Stimulated activated naive B cell treated with anti-CD40 and anti-IgM and Interleukin-4, amounts not matched to agents 10 μg/mL and 1 μg/mL and 100 μg/mL, for 72 hours (primary cell): ENCODE results near the gene SSBP3.
"Not testable (repeated sequence)": the region's sequence is repeated elsewhere in the genome, so short reads cannot be mapped to it uniquely, and the experiment has no call there.

Source experiments
- ATAC-seq, 2 donors: fragments of 150-1000 bp; cut with Tn5 transposase; replicated peaks; 2 replicates each; pipeline ENCODE4 v1.10.0; 2021; ENCODE audit warnings: moderate library complexity in 1 of 2
- DNase-seq: peaks from one replicate; pipeline ENCODE4 v3.0.0; 2021
- H3K27ac Mint-ChIP-seq: one replicate; pipeline ENCODE4 v1.8.0; 2022; ENCODE audit warnings: mild to moderate bottlenecking, mixed read lengths
- H3K27me3 Mint-ChIP-seq, 2 donors: one replicate each; pipeline ENCODE4 v1.8.0; 2022; ENCODE audit warnings: mixed read lengths in 2 of 2
- H3K36me3 Mint-ChIP-seq, 2 donors: one replicate each; pipeline ENCODE4 v1.8.0; 2022; ENCODE audit warnings: mixed read lengths in 2 of 2, mild to moderate bottlenecking in 1 of 2
- H3K4me1 Mint-ChIP-seq, 2 donors: one replicate each; pipeline ENCODE4 v1.8.0; 2022; ENCODE audit warnings: mixed read lengths in 2 of 2, mild to moderate bottlenecking in 1 of 2
- H3K4me3 Mint-ChIP-seq, 2 donors: one replicate each; pipeline ENCODE4 v1.8.0; 2022; ENCODE audit warnings: mild to moderate bottlenecking in 2 of 2, mixed read lengths in 2 of 2, moderate library complexity in 1 of 2
- H3K9me3 Mint-ChIP-seq, 2 donors: one replicate each; pipeline ENCODE4 v1.8.0; 2022; ENCODE audit warnings: mixed read lengths in 2 of 2, mild to moderate bottlenecking in 1 of 2

SSBP3 gene

GRCh38 chr1:54406339-54407153 lies at the start of gene SSBP3:
SSBP3 (minus strand) TSS chr1:54406394.
- peak; percentile 89 to 93 for ATAC-seq
- DNase-seq, result peak; percentile 93
- H3K27me3 Mint-ChIP-seq, result no peaks in the 10 kb centered on the region
- H3K9me3 Mint-ChIP-seq, result no peaks in the 10 kb centered on the region
- peaks cover 0 to 6% of the 10 kb centered on the region in 2 donors for H3K36me3 Mint-ChIP-seq
- H3K4me1 Mint-ChIP-seq, result peaks cover 37 to 56% of the 10 kb centered on the region in 2 donors
- peak within 1 kb of the TSS; percentile 87 to 89 for H3K4me3 Mint-ChIP-seq
- peak within 1 kb of the TSS; percentile 92 for H3K27ac Mint-ChIP-seq

- Mint-ChIP-seq H3K36me3 (peaks cover 1 to 5% of the 10 kb centered on the region in 2 donors), H3K9me3 (peaks cover 5 to 15% of the 10 kb centered on the region in 2 donors), H3K4me1 (no peaks in the 10 kb centered on the region), H3K27ac (peak overlapping the region; percentile 52), H3K4me3 (no peak overlapping the region), H3K27me3 (peaks cover 32 to 38% of the 10 kb centered on the region in 2 donors)
- ATAC-seq, result no peak
- DNase-seq, result no peak
Measured at GRCh38 chr1:54453509-54453908, 47.3 kb upstream of the SSBP3 start.

- no peak overlapping the region for H3K27ac Mint-ChIP-seq
- no peak for DNase-seq
- H3K9me3 Mint-ChIP-seq, result peaks cover 5 to 15% of the 10 kb centered on the region in 2 donors
- ATAC-seq, result no peak
- H3K4me1 Mint-ChIP-seq, result no peaks in the 10 kb centered on the region
- no peak overlapping the region for H3K4me3 Mint-ChIP-seq
- peaks cover 32 to 35% of the 10 kb centered on the region in 2 donors for H3K27me3 Mint-ChIP-seq
- H3K36me3 Mint-ChIP-seq, result peaks cover 1 to 5% of the 10 kb centered on the region in 2 donors
Measured at GRCh38 chr1:54453022-54453421, 46.8 kb upstream of the SSBP3 start.

- not testable (repeated sequence) for ATAC-seq, H3K4me3 Mint-ChIP-seq, H3K4me1 Mint-ChIP-seq, H3K36me3 Mint-ChIP-seq, DNase-seq, H3K27ac Mint-ChIP-seq
- Mint-ChIP-seq H3K9me3 (peaks cover 9 to 15% of the 10 kb centered on the region in 2 donors), H3K27me3 (peaks cover 16 to 24% of the 10 kb centered on the region in 2 donors)
Measured at GRCh38 chr1:54449431-54449830, 43.2 kb upstream of the SSBP3 start.

GRCh38 chr1:54448801-54449200 lies 42.6 kb upstream of the SSBP3 start:
- not testable (repeated sequence) for H3K27ac Mint-ChIP-seq, H3K4me3 Mint-ChIP-seq, DNase-seq, H3K4me1 Mint-ChIP-seq, H3K36me3 Mint-ChIP-seq, ATAC-seq
- Mint-ChIP-seq H3K27me3 (peaks cover 16 to 24% of the 10 kb centered on the region in 2 donors), H3K9me3 (peaks cover 9 to 15% of the 10 kb centered on the region in 2 donors)

- peaks cover 8 to 10% of the 10 kb centered on the region in 2 donors for H3K9me3 Mint-ChIP-seq
- H3K27ac Mint-ChIP-seq, DNase-seq, H3K36me3 Mint-ChIP-seq, H3K4me1 Mint-ChIP-seq, H3K4me3 Mint-ChIP-seq, ATAC-seq: not testable (repeated sequence)
- peaks cover 7 to 18% of the 10 kb centered on the region in 2 donors for H3K27me3 Mint-ChIP-seq
Measured at GRCh38 chr1:54447081-54447480, 40.9 kb upstream of the SSBP3 start.

GRCh38 chr1:54442185-54442584 lies 36.0 kb upstream of the SSBP3 start:
- ATAC-seq (no peak), DNase-seq (no peak)
- H3K36me3 Mint-ChIP-seq, result no peaks in the 10 kb centered on the region
- H3K4me3 Mint-ChIP-seq, result no peak overlapping the region
- H3K27ac Mint-ChIP-seq, result no peak overlapping the region
- no peaks in the 10 kb centered on the region for H3K4me1 Mint-ChIP-seq
- H3K27me3 Mint-ChIP-seq, result no peaks in the 10 kb centered on the region
- H3K9me3 Mint-ChIP-seq, result peaks cover 0 to 3% of the 10 kb centered on the region in 2 donors

GRCh38 chr1:54439550-54440223 lies 33.5 kb upstream of the SSBP3 start:
- H3K27ac Mint-ChIP-seq, result no peak overlapping the region

GRCh38 chr1:54437783-54438182 lies 31.6 kb upstream of the SSBP3 start:
- no peaks in the 10 kb centered on the region for H3K36me3 Mint-ChIP-seq
- ATAC-seq (no peak), DNase-seq (no peak)
- H3K4me3 Mint-ChIP-seq, result no peak overlapping the region
- H3K4me1 Mint-ChIP-seq, result no peaks in the 10 kb centered on the region
- H3K27ac Mint-ChIP-seq, result no peak overlapping the region
- peaks cover 7 to 8% of the 10 kb centered on the region in 2 donors for H3K27me3 Mint-ChIP-seq
- H3K9me3 Mint-ChIP-seq, result no peaks in the 10 kb centered on the region

More at GRCh38 chr1:54439550-54440223, 33.5 kb upstream of the SSBP3 start:
- ATAC-seq (no peak), DNase-seq (no peak)
- Mint-ChIP-seq H3K36me3 (no peaks in the 10 kb centered on the region), H3K9me3 (peaks cover 0 to under 1% of the 10 kb centered on the region in 2 donors), H3K4me1 (no peaks in the 10 kb centered on the region), H3K4me3 (no peak overlapping the region), H3K27me3 (peaks cover 0 to 3% of the 10 kb centered on the region in 2 donors)

- Mint-ChIP-seq H3K9me3 (no peaks in the 10 kb centered on the region), H3K4me1 (no peaks in the 10 kb centered on the region), H3K27me3 (peaks cover 7 to 8% of the 10 kb centered on the region in 2 donors), H3K27ac (no peak overlapping the region), H3K4me3 (no peak overlapping the region), H3K36me3 (no peaks in the 10 kb centered on the region)
- ATAC-seq, result no peak
- no peak for DNase-seq
Measured at GRCh38 chr1:54436826-54437225, 30.6 kb upstream of the SSBP3 start.

GRCh38 chr1:54429838-54430237 lies 23.6 kb upstream of the SSBP3 start:
- ATAC-seq (no peak), DNase-seq (no peak)
- Mint-ChIP-seq H3K27me3 (peaks cover 4 to 7% of the 10 kb centered on the region in 2 donors), H3K4me3 (no peak overlapping the region), H3K27ac (peak overlapping the region; percentile 10), H3K9me3 (no peaks in the 10 kb centered on the region), H3K36me3 (no peaks in the 10 kb centered on the region), H3K4me1 (no peaks in the 10 kb centered on the region)

GRCh38 chr1:54428837-54429518 lies 22.8 kb upstream of the SSBP3 start:
- H3K4me1 Mint-ChIP-seq, result no peaks in the 10 kb centered on the region
- H3K9me3 Mint-ChIP-seq, result no peaks in the 10 kb centered on the region
- ATAC-seq (no peak), DNase-seq (no peak)
- H3K4me3 Mint-ChIP-seq, result no peak overlapping the region
- H3K27me3 Mint-ChIP-seq, result peaks cover 4 to 7% of the 10 kb centered on the region in 2 donors
- no peaks in the 10 kb centered on the region for H3K36me3 Mint-ChIP-seq
- H3K27ac Mint-ChIP-seq, result no peak overlapping the region

- Mint-ChIP-seq H3K4me1 (no peaks in the 10 kb centered on the region), H3K27ac (no peak overlapping the region), H3K36me3 (no peaks in the 10 kb centered on the region), H3K4me3 (no peak overlapping the region), H3K27me3 (no peaks in the 10 kb centered on the region), H3K9me3 (no peaks in the 10 kb centered on the region)
- ATAC-seq (no peak), DNase-seq (no peak)
Measured at GRCh38 chr1:54425152-54425584, 19.0 kb upstream of the SSBP3 start.

- H3K36me3 Mint-ChIP-seq, result no peaks in the 10 kb centered on the region
- H3K9me3 Mint-ChIP-seq, result no peaks in the 10 kb centered on the region
- ATAC-seq, result peak; percentile 68 to 82
- no peaks in the 10 kb centered on the region for H3K4me1 Mint-ChIP-seq
- DNase-seq, result no peak
- H3K27me3 Mint-ChIP-seq, result no peaks in the 10 kb centered on the region
- no peak overlapping the region for H3K27ac Mint-ChIP-seq
- H3K4me3 Mint-ChIP-seq, result no peak overlapping the region
Measured at GRCh38 chr1:54424398-54424797, 18.2 kb upstream of the SSBP3 start.
